SU-DHL-6 (cell line): ENCODE measurements around the gene CABLES2.

ENCODE experiments used
- CTCF ChIP-seq: fragments of 200-600 bp; sonication (generic); IDR thresholded peaks from one replicate; pipeline ENCODE4 v1.5.1; 2017; ENCODE audit warnings: antibody characterized with exemption, mild to moderate bottlenecking, low read length, moderate library complexity; ENCODE audit not compliant: insufficient read depth, poor library complexity, severe bottlenecking
- EZH2phosphoT487 ChIP-seq: fragments of 200-600 bp; sonication (generic), shearing (Covaris generic); conservative IDR thresholded peaks from 2 replicates; pipeline ENCODE4 v1.6.1; 2018; ENCODE audit warnings: mild to moderate bottlenecking, antibody characterized with exemption, low read length, moderate library complexity, mixed read lengths

- no peak for TF ChIP-seq CTCF
- no peak for TF ChIP-seq EZH2phosphoT487
Measured at GRCh38 chr20:62421716-62421990, 14.6 kb upstream of the CABLES2 start.
